ENCODE data around the gene SNTA1.

Gene SNTA1

GRCh38 chr20:33407796-33408195 lies 35.8 kb downstream of the SNTA1 start:
- H3K4me1 ChIP-seq (ENCODE audit: control insufficient read depth, insufficient read depth, low read depth, low read length), result peaks cover 12% of the 10 kb centered on the region
- H3K23ac ChIP-seq (ENCODE audit: low read length in 2 of 2), result no peak overlapping the region
- H3K4me3 ChIP-seq (ENCODE audit: insufficient read depth in 1 of 2, low read depth in 1 of 2, low read length in 2 of 2), result peak overlapping the region in 1 of 2 experiments; percentile 2
- no peak overlapping the region for H3K4me2 ChIP-seq (ENCODE audit: low read length, poor library complexity, severe bottlenecking)
- H2BK120ac ChIP-seq (ENCODE audit: low read depth, low read length), result no peak overlapping the region
- DNase-seq, result peak; percentile 45
- H3K18ac ChIP-seq (ENCODE audit: low read depth in 1 of 2, low read length in 2 of 2), result no peak overlapping the region
- WGBS, result 7% methylated on average over 4 of the region's 4 CpGs
- H4K91ac ChIP-seq (ENCODE audit: low read length), result no peak overlapping the region
- no peak overlapping the region for H2AK5ac ChIP-seq (ENCODE audit: low read length, severe bottlenecking)
- peaks cover 42 to 73% of the 10 kb centered on the region in 2 experiments for H3K36me3 ChIP-seq (ENCODE audit: control insufficient read depth in 1 of 2, insufficient read depth in 2 of 2, low read depth in 1 of 2, low read length in 2 of 2)
- H3K79me1 ChIP-seq (replicated peaks; ENCODE audit: low read length, poor library complexity, severe bottlenecking), result peaks cover 13% of the 10 kb centered on the region
- no peak overlapping the region for H3K27ac ChIP-seq (ENCODE audit: low read length, poor library complexity, severe bottlenecking)
- no peaks in the 10 kb centered on the region for H3K27me3 ChIP-seq (ENCODE audit: control insufficient read depth in 1 of 2, insufficient read depth in 1 of 2, low read length in 2 of 2)
- no peak overlapping the region for H3K4ac ChIP-seq (ENCODE audit: low read depth in 1 of 2, low read length in 2 of 2)
- H3K9me3 ChIP-seq (ENCODE audit: control insufficient read depth, low read length), result peaks cover 5% of the 10 kb centered on the region
- H2BK15ac ChIP-seq (ENCODE audit: low read depth, poor library complexity, severe bottlenecking), result no peak overlapping the region
- no peak overlapping the region for H2AFZ ChIP-seq (ENCODE audit: low read depth, low read length)
- no peak overlapping the region for H4K8ac ChIP-seq (ENCODE audit: low read length)
- no peak overlapping the region for H3K9ac ChIP-seq (ENCODE audit: low read length)
- H2BK12ac ChIP-seq (ENCODE audit: low read length in 2 of 2), result no peak overlapping the region
- H2BK5ac ChIP-seq (ENCODE audit: low read depth, low read length, poor library complexity, severe bottlenecking), result no peak overlapping the region
- H3K14ac ChIP-seq (ENCODE audit: low read length in 2 of 2), result no peak overlapping the region

- Histone ChIP-seq H3K79me1 (replicated peaks; ENCODE audit: low read length, poor library complexity, severe bottlenecking) (peaks cover 18% of the 10 kb centered on the region), H3K14ac (ENCODE audit: low read length in 2 of 2) (no peak overlapping the region), H4K8ac (ENCODE audit: low read length) (no peak overlapping the region), H2AFZ (ENCODE audit: low read depth, low read length) (no peak overlapping the region), H3K9ac (ENCODE audit: low read length) (no peak overlapping the region), H2AK5ac (ENCODE audit: low read length, severe bottlenecking) (no peak overlapping the region), H3K36me3 (ENCODE audit: control insufficient read depth in 1 of 2, insufficient read depth in 2 of 2, low read depth in 1 of 2, low read length in 2 of 2) (peaks cover 41 to 68% of the 10 kb centered on the region in 2 experiments), H4K91ac (ENCODE audit: low read length) (no peak overlapping the region), H3K4me2 (ENCODE audit: low read length, poor library complexity, severe bottlenecking) (no peak overlapping the region), H3K4me3 (ENCODE audit: insufficient read depth in 1 of 2, low read depth in 1 of 2, low read length in 2 of 2) (peak overlapping the region in 1 of 2 experiments; percentile 2), H3K27ac (ENCODE audit: low read length, poor library complexity, severe bottlenecking) (no peak overlapping the region), H3K23ac (ENCODE audit: low read length in 2 of 2) (no peak overlapping the region), H3K9me3 (ENCODE audit: control insufficient read depth, low read length) (peaks cover 5% of the 10 kb centered on the region), H3K4me1 (ENCODE audit: control insufficient read depth, insufficient read depth, low read depth, low read length) (peaks cover 13% of the 10 kb centered on the region), H2BK15ac (ENCODE audit: low read depth, poor library complexity, severe bottlenecking) (no peak overlapping the region), H2BK12ac (ENCODE audit: low read length in 2 of 2) (peak overlapping the region in 1 of 2 experiments; percentile 74), H2BK5ac (ENCODE audit: low read depth, low read length, poor library complexity, severe bottlenecking) (no peak overlapping the region), H3K4ac (ENCODE audit: low read depth in 1 of 2, low read length in 2 of 2) (peak overlapping the region in 1 of 2 experiments; percentile 62), H2BK120ac (ENCODE audit: low read depth, low read length) (no peak overlapping the region), H3K18ac (ENCODE audit: low read depth in 1 of 2, low read length in 2 of 2) (peak overlapping the region in 1 of 2 experiments; percentile 70), H3K27me3 (ENCODE audit: control insufficient read depth in 1 of 2, insufficient read depth in 1 of 2, low read length in 2 of 2) (no peaks in the 10 kb centered on the region)
- DNase-seq, result peak; percentile 32
- WGBS, result 57% methylated on average over 1 of the region's 1 CpG
These were observed 36.3 kb downstream of the SNTA1 start for GRCh38 chr20:33407251-33407650.

GRCh38 chr20:33404281-33404680 lies 39.3 kb downstream of the SNTA1 start:
- no peak overlapping the region for H3K9ac ChIP-seq (ENCODE audit: low read length)

GRCh38 chr20:33401921-33402369 lies 41.6 kb downstream of the SNTA1 start:
- no peak for DNase-seq
- peak overlapping the region; percentile 86 for H3K4me2 ChIP-seq (ENCODE audit: low read length, poor library complexity, severe bottlenecking)
- H3K9ac ChIP-seq (ENCODE audit: low read length), result peak overlapping the region; percentile 95
- H4K91ac ChIP-seq (ENCODE audit: low read length), result no peak overlapping the region
- no peak overlapping the region for H3K14ac ChIP-seq (ENCODE audit: low read length in 2 of 2)
- H2AK5ac ChIP-seq (ENCODE audit: low read length, severe bottlenecking), result no peak overlapping the region
- H2BK120ac ChIP-seq (ENCODE audit: low read depth, low read length), result no peak overlapping the region
- WGBS, result 72% methylated on average over 8 of the region's 8 CpGs
- peaks cover 34% of the 10 kb centered on the region for H3K79me1 ChIP-seq (replicated peaks; ENCODE audit: low read length, poor library complexity, severe bottlenecking)
- H3K9me3 ChIP-seq (ENCODE audit: control insufficient read depth, low read length), result no peaks in the 10 kb centered on the region
- H3K27me3 ChIP-seq (ENCODE audit: control insufficient read depth in 1 of 2, insufficient read depth in 1 of 2, low read length in 2 of 2), result no peaks in the 10 kb centered on the region
- no peak overlapping the region for H2BK5ac ChIP-seq (ENCODE audit: low read depth, low read length, poor library complexity, severe bottlenecking)
- H2BK12ac ChIP-seq (ENCODE audit: low read length in 2 of 2), result peak overlapping the region in 1 of 2 experiments; percentile 3
- H3K36me3 ChIP-seq (ENCODE audit: control insufficient read depth in 1 of 2, insufficient read depth in 2 of 2, low read depth in 1 of 2, low read length in 2 of 2), result peaks cover 2 to 23% of the 10 kb centered on the region in 2 experiments
- no peak overlapping the region for H3K27ac ChIP-seq (ENCODE audit: low read length, poor library complexity, severe bottlenecking)
- peak overlapping the region; percentile 39 to 99 for H3K4me3 ChIP-seq (ENCODE audit: insufficient read depth in 1 of 2, low read depth in 1 of 2, low read length in 2 of 2)
- no peak overlapping the region for H2AFZ ChIP-seq (ENCODE audit: low read depth, low read length)
- H3K4me1 ChIP-seq (ENCODE audit: control insufficient read depth, insufficient read depth, low read depth, low read length), result peaks cover 12% of the 10 kb centered on the region
- H2BK15ac ChIP-seq (ENCODE audit: low read depth, poor library complexity, severe bottlenecking), result no peak overlapping the region
- no peak overlapping the region for H3K23ac ChIP-seq (ENCODE audit: low read length in 2 of 2)
- no peak overlapping the region for H3K4ac ChIP-seq (ENCODE audit: low read depth in 1 of 2, low read length in 2 of 2)
- H3K18ac ChIP-seq (ENCODE audit: low read depth in 1 of 2, low read length in 2 of 2), result no peak overlapping the region
- peak overlapping the region; percentile 90 for H4K8ac ChIP-seq (ENCODE audit: low read length)

More at GRCh38 chr20:33404281-33404680, 39.3 kb downstream of the SNTA1 start:
- H2AK5ac ChIP-seq (ENCODE audit: low read length, severe bottlenecking), result no peak overlapping the region
- no peak overlapping the region for H2AFZ ChIP-seq (ENCODE audit: low read depth, low read length)
- no peak overlapping the region for H3K18ac ChIP-seq (ENCODE audit: low read depth in 1 of 2, low read length in 2 of 2)
- no peak overlapping the region for H3K4me2 ChIP-seq (ENCODE audit: low read length, poor library complexity, severe bottlenecking)
- H3K27me3 ChIP-seq (ENCODE audit: control insufficient read depth in 1 of 2, insufficient read depth in 1 of 2, low read length in 2 of 2), result no peaks in the 10 kb centered on the region
- H4K8ac ChIP-seq (ENCODE audit: low read length), result no peak overlapping the region
- H3K36me3 ChIP-seq (ENCODE audit: control insufficient read depth in 1 of 2, insufficient read depth in 2 of 2, low read depth in 1 of 2, low read length in 2 of 2), result peaks cover 22 to 43% of the 10 kb centered on the region in 2 experiments
- peaks cover 29% of the 10 kb centered on the region for H3K79me1 ChIP-seq (replicated peaks; ENCODE audit: low read length, poor library complexity, severe bottlenecking)
- H3K9me3 ChIP-seq (ENCODE audit: control insufficient read depth, low read length), result peaks cover 5% of the 10 kb centered on the region
- no peak overlapping the region for H2BK15ac ChIP-seq (ENCODE audit: low read depth, poor library complexity, severe bottlenecking)
- no peak overlapping the region for H3K14ac ChIP-seq (ENCODE audit: low read length in 2 of 2)
- no peak overlapping the region for H3K27ac ChIP-seq (ENCODE audit: low read length, poor library complexity, severe bottlenecking)
- no peak overlapping the region for H2BK12ac ChIP-seq (ENCODE audit: low read length in 2 of 2)
- no peak overlapping the region for H2BK5ac ChIP-seq (ENCODE audit: low read depth, low read length, poor library complexity, severe bottlenecking)
- 83% methylated on average over 2 of the region's 2 CpGs for WGBS
- H3K4me1 ChIP-seq (ENCODE audit: control insufficient read depth, insufficient read depth, low read depth, low read length), result peaks cover 18% of the 10 kb centered on the region
- H3K23ac ChIP-seq (ENCODE audit: low read length in 2 of 2), result no peak overlapping the region
- H4K91ac ChIP-seq (ENCODE audit: low read length), result no peak overlapping the region
- H3K4ac ChIP-seq (ENCODE audit: low read depth in 1 of 2, low read length in 2 of 2), result no peak overlapping the region
- no peak overlapping the region for H3K4me3 ChIP-seq (ENCODE audit: insufficient read depth in 1 of 2, low read depth in 1 of 2, low read length in 2 of 2)
- DNase-seq, result no peak
- H2BK120ac ChIP-seq (ENCODE audit: low read depth, low read length), result no peak overlapping the region
